MM.1S (cell line): ENCODE results near the gene RPS14.

Source experiments
- EZH2 ChIP-seq: fragments of 300-600 bp; sonication (generic); optimal IDR thresholded peaks from 2 replicates; pipeline ENCODE3; 2017; ENCODE audit warnings: low read depth, mild to moderate bottlenecking, antibody characterized with exemption, low read length, mixed read lengths
- TF ChIP-seq, protein P1 (sequence below): fragments of 300-600 bp; sonication (generic); IDR thresholded peaks from 2 replicates; pipeline ENCODE4 v1.5.1; 2016; ENCODE audit warnings: antibody characterized with exemption, low read length, mixed read lengths

DNA sequence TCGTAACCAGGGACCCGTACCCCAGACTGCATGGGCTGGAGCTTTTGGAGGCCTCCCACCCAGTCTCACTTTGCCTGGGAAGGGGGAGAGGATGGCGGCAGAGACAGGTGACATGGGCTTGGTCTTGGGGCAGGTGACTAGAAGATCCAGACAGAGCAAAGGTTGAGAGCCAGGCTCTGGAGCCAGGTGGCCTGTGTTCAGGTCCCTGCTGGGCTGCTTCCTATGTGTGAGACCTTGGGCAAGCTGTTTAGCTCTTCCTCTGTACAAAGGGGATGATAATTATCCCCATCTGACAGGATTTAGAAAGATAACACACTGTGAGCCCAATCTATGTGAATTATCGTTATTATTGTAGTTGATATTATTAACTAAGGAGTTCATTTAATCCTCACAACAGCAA is 42.3 kb upstream of the RPS14 start:
- TF ChIP-seq, protein P1, sequence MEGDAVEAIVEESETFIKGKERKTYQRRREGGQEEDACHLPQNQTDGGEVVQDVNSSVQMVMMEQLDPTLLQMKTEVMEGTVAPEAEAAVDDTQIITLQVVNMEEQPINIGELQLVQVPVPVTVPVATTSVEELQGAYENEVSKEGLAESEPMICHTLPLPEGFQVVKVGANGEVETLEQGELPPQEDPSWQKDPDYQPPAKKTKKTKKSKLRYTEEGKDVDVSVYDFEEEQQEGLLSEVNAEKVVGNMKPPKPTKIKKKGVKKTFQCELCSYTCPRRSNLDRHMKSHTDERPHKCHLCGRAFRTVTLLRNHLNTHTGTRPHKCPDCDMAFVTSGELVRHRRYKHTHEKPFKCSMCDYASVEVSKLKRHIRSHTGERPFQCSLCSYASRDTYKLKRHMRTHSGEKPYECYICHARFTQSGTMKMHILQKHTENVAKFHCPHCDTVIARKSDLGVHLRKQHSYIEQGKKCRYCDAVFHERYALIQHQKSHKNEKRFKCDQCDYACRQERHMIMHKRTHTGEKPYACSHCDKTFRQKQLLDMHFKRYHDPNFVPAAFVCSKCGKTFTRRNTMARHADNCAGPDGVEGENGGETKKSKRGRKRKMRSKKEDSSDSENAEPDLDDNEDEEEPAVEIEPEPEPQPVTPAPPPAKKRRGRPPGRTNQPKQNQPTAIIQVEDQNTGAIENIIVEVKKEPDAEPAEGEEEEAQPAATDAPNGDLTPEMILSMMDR: no peak
- TF ChIP-seq EZH2: no peak
